ENCODE measurements around the gene GNE. TPM values are rescaled to one million over a fixed set of nuclear protein-coding genes. Genes with fewer than 3 reads are reported as not detected.

The GNE gene
- total and polyA plus RNA-seq, 3 donors from 2014 or later = 13.2 to 26.6 (median 22.7) TPM

DNA sequence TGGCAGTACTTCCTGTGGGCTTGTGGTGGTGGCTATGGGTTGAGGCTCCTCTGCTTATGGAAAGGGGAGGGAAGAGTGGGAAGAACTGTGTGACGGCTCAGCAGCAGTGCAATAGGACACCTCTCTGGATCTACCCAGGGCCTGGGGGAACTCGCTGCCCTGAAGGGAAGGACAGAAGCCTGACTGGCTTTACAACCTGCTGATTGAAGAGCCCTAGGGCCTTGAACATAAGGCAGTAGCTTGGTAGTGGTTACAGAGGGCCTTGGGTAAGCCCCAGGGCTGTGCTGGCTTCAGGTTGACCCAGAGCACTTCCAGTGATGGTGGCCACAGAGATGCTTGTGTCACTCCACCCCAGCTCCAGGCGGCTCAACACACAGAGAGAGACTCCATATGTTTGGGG, 83.5 kb downstream of the GNE start:
- H3K9me3 ChIP-seq = no peaks in the 10 kb centered on the region
- H3K27ac ChIP-seq = no peak overlapping the region
- DNase-seq = no peak
- TF ChIP-seq POLR2A (IDR thresholded peaks at IDR 0.05) = no peak
- TF ChIP-seq CTCF (IDR thresholded peaks at IDR 0.05) = no peak
- H3K27me3 ChIP-seq = no peaks in the 10 kb centered on the region
- intact Hi-C loops (cut with DNase I; ENCODE audit: low total_unique reads) = no loop called here
- WGBS, 2 donors = 76 to 86% methylated on average over 2 to 3 of the region's 3 CpGs
- no peaks in the 10 kb centered on the region for H3K36me3 ChIP-seq (ENCODE audit: low read depth, missing control alignments)
- H3K4me1 ChIP-seq = no peaks in the 10 kb centered on the region
- H3K4me3 ChIP-seq = no peak overlapping the region

- Histone ChIP-seq H3K9me3 (no peaks in the 10 kb centered on the region), H3K27me3 (no peaks in the 10 kb centered on the region), H3K27ac (no peak overlapping the region), H3K36me3 (ENCODE audit: low read depth, missing control alignments) (no peaks in the 10 kb centered on the region), H3K4me3 (no peak overlapping the region), H3K4me1 (no peaks in the 10 kb centered on the region)
- DNase-seq = no peak
- 84 to 85% methylated on average over 7 of the region's 7 CpGs for WGBS, 2 donors
- intact Hi-C loops (cut with DNase I; ENCODE audit: low total_unique reads) = no loop called here
- TF ChIP-seq CTCF (IDR thresholded peaks at IDR 0.05) (no peak), POLR2A (IDR thresholded peaks at IDR 0.05) (no peak)
Observed at GRCh38 chr9:36174271-36174670, 84.0 kb downstream of the GNE start.

DNA sequence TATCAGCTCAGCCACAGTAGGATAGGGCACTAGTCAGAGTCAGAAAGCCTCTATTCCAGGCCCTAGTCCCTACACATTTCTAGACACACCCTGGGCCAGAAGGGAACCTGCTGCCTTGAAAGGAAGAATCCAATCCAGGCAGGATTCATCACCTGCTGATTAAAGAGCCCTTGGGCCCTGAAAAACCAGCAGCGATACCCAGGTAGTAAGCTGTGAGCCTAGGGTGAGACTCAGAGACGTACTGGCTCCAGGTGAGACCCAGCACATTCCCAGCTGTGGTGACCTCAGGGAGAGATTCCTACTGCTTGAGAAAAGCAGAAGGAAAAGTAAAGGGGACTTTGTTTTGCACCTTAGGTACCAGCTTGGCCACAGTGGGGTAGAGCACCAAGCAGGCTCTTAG, 84.4 kb downstream of the GNE start:
- WGBS, 2 donors = 92 to 96% methylated on average over 2 of the region's 2 CpGs
- Histone ChIP-seq H3K4me3 (no peak overlapping the region), H3K36me3 (ENCODE audit: low read depth, missing control alignments) (no peaks in the 10 kb centered on the region), H3K27me3 (no peaks in the 10 kb centered on the region), H3K27ac (no peak overlapping the region), H3K4me1 (no peaks in the 10 kb centered on the region), H3K9me3 (no peaks in the 10 kb centered on the region)
- TF ChIP-seq POLR2A (IDR thresholded peaks at IDR 0.05) = no peak
- no peak for TF ChIP-seq CTCF (IDR thresholded peaks at IDR 0.05)
- intact Hi-C loops (cut with DNase I; ENCODE audit: low total_unique reads) = no loop called here
- no peak for DNase-seq

DNA sequence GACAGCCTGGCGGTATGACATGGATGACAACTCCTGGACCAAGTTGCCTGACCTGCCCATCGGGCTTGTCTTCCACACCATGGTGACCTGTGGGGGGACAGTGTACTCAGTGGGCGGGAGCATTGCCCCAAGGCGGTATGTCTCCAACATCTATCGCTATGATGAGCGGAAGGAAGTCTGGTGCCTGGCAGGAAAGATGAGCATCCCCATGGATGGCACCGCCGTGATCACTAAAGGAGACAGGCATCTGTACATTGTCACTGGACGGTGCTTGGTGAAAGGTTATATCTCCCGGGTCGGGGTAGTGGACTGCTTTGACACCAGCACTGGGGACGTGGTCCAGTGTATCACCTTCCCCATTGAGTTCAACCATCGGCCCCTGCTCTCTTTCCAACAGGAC, 87.7 kb downstream of the GNE start:
- H3K36me3 ChIP-seq (ENCODE audit: low read depth, missing control alignments) = no peaks in the 10 kb centered on the region
- intact Hi-C loops (cut with DNase I; ENCODE audit: low total_unique reads) = no loop called here
- no peaks in the 10 kb centered on the region for H3K9me3 ChIP-seq
- no peak for DNase-seq
- TF ChIP-seq CTCF (IDR thresholded peaks at IDR 0.05) (no peak), POLR2A (IDR thresholded peaks at IDR 0.05) (no peak)
- no peak overlapping the region for H3K27ac ChIP-seq
- no peaks in the 10 kb centered on the region for H3K27me3 ChIP-seq
- 97 to 99% methylated on average over 10 to 13 of the region's 13 CpGs for WGBS, 2 donors
- H3K4me3 ChIP-seq = no peak overlapping the region
- H3K4me1 ChIP-seq = no peaks in the 10 kb centered on the region

DNA sequence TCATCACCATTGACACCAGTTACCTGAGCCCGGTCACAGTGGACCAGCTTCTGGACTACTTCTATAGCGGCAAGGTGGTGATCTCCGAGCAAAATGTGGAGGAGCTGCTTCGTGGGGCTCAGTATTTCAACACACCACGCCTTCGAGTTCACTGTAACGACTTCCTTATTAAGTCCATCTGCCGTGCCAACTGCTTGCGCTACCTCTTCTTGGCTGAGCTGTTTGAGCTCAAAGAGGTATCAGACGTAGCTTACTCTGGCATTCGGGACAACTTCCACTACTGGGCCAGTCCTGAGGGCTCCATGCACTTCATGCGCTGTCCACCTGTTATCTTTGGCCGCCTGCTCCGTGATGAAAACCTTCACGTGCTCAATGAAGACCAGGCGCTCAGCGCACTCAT, 88.5 kb downstream of the GNE start:
- WGBS, 2 donors = 92 to 95% methylated on average over 16 to 17 of the region's 17 CpGs
- Histone ChIP-seq H3K9me3 (no peaks in the 10 kb centered on the region), H3K27me3 (no peaks in the 10 kb centered on the region), H3K27ac (no peak overlapping the region), H3K36me3 (ENCODE audit: low read depth, missing control alignments) (no peaks in the 10 kb centered on the region), H3K4me3 (no peak overlapping the region), H3K4me1 (no peaks in the 10 kb centered on the region)
- intact Hi-C loops (cut with DNase I; ENCODE audit: low total_unique reads) = loop anchor here (5.0 to 10.0 kb wide), 2 partner anchors 65 to 153 kb away; no protein-coding TSS in a partner anchor
- TF ChIP-seq POLR2A (IDR thresholded peaks at IDR 0.05) = no peak
- TF ChIP-seq CTCF (IDR thresholded peaks at IDR 0.05) = no peak
- no peak for DNase-seq
